GM18511 (cell line): ENCODE data around the gene SLC36A3.
"Not testable (repeated sequence)": the region's sequence is repeated elsewhere in the genome, so short reads cannot be mapped to it uniquely, and the experiment has no call there.

Experiments
- ATAC-seq: cut with Tn5 transposase; IDR thresholded peaks from one replicate; pipeline ENCODE4 v1.9.1; 2021; ENCODE audit warnings: mild to moderate bottlenecking, moderate library complexity; ENCODE audit not compliant: unreplicated experiment

Gene SLC36A3

DNA sequence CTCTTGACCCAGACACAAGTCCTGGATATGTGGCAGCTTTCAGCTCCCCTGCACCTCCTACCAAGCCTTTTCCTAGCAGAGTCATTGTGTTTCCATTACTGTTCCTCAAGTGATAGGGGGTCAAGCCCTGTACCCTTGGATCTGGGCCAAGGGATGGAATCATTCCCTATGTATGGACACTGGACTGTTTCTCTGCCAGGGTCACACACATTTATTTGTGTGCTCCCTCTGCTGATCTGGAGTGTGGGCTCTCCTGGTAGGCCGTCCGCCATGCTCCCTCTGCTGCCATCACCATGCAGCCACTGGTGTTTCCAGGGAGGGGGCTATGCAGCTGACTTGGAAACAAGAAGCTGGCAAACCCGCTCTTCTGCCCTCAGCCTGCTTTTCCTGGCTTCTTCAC is 41.0 kb downstream of the SLC36A3 start:
- no peak for ATAC-seq

DNA sequence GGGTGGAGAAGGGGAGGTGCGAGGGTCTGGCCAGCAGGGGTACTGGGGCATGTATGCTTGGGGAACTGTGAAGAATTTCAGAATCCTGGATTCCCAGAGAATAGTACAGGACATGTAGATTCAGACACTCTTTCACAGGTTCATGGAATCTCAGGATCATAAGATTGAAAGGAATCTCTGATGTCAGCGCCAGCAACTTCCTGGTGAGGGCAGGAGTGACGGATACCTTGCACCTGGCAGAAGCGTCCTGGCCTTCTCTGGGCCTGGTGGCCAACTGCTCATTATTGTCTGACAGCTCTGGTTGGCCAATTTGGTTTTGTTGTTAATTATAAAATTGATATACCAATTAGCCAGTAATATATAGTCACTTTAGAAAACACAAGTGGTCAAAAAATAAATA is 43.6 kb downstream of the SLC36A3 start:
- ATAC-seq = no peak

- no peak for ATAC-seq
These were observed 44.8 kb downstream of the SLC36A3 start for GRCh38 chr5:151258816-151259215.

DNA sequence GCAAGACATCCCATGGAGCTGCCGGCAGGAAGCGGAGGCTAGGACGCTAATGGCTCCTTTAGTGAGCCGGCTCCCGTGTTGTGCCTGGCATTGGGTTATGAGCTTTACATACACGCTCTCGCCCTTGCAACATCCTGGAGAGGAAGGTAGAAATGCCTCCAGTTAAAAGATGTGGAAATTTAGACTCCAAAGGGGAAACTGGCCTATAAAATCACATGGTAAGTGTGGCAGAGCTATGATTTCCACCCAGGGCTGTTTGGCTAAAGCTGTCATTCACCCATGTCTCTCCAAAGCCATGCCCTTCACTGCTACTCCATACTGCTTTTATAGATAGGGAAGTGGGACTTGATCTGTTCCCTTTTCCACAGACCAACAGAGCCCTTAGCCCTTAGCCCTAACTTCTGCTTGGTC is 45.4 kb downstream of the SLC36A3 start:
- ATAC-seq = no peak

DNA sequence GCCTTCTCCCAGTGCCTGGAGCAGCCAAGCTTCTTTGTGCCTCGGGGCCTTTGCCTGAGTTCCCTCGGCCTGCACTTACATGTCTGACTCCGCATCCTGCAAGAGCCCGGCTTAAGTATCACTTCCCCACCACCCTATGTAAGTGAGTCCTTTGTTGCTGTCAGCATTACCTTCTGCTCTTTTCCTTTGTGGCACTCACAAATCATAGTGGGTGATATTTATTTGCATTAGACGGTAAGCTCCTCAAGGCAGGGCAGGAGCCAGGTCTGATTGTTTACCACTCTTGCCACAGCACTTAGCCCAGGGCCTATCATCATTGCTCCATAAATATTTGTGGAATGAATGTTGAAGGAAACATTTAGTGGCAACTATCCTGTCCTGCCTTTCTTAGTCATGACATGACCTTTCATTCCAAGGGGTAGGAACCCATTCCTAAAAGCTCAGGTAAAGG is 45.8 kb downstream of the SLC36A3 start:
- ATAC-seq = peak; percentile 29

- ATAC-seq = peak; percentile 57
These were observed 47.8 kb downstream of the SLC36A3 start for GRCh38 chr5:151255621-151256286.

DNA sequence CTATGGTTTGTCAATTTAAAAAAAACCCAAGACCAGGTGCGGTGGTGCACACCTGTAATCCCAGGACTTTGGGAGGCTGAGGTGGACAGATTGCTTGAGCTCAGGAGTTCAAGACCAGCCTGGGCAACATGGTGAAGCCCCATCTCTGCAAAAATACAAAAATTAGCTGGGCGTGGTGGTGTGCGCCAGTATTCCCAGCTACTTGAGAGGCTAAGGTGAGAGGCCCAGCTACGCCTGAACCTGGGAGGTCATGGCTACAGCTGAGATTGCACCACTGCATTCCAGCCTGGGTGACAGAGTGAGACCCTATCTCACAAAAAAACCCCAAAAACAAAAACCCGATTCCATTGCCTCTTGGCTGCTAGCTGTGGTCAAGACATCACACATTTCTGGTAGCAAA is 48.6 kb downstream of the SLC36A3 start:
- not testable (repeated sequence) for ATAC-seq

GRCh38 chr5:151254556-151254955 is 49.0 kb downstream of the SLC36A3 start:
- no peak for ATAC-seq

DNA sequence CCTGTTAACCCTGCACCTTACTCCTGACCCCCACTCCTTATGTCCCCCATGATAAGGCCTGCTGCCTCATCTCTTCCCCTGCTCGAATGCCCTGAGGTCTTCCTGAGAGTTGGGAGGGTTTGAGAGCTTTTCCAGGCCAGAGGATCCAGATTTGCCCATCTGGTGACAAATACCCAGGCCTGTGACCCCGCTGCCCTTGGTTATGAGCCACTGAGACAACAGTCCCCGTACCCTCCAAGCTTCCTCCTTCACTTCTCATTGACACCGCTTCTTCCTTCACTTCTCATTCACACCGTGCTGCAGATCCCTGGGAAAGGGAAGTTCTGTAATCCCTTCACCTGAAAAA is 50.0 kb downstream of the SLC36A3 start:
- no peak for ATAC-seq

DNA sequence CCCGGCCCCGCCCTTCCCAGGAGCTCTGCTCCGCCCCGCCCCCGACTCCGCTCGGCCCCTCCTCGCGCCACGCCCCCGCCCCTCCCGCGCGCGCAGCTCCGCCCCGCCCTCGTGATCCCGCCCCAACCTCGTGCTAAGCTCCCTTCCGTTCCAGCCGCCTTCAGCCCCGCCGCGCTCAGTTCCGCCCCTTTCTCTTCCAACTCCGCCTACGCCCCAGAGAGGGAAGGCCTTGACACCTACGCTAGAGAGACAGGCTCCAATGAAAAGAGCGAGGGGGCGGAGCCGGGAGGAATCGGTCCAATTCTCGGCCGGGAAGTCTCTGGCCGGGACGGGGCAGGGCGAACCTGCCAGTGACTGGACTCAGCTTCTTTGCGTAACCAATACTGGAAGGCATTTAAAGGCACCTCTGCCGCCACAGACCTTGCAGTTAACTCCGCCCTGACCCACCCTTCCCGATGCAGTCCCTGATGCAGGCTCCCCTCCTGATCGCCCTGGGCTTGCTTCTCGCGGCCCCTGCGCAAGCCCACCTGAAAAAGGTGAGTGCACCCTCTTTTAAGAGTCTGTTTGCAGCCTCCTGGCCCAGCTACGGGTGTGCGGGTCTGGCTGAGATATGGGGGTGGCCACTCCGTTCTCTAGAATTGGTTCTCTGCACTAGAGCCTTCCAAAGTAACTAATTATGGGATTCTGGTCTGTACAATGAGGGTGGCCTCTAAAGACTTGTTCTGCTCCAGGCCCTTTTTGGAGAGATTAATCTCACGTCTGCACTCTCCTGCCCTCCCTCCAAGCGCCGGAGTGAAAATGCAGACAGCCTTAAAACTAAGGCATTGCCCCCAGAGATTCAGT is 50.6 kb downstream of the SLC36A3 start, which contains the start of gene GM2A:
GM2A (plus strand) TSS at position 424 of the 843 bp plus-strand sequence; CDS start at position 456, 32 bp downstream.
- peak; percentile 74 for ATAC-seq

DNA sequence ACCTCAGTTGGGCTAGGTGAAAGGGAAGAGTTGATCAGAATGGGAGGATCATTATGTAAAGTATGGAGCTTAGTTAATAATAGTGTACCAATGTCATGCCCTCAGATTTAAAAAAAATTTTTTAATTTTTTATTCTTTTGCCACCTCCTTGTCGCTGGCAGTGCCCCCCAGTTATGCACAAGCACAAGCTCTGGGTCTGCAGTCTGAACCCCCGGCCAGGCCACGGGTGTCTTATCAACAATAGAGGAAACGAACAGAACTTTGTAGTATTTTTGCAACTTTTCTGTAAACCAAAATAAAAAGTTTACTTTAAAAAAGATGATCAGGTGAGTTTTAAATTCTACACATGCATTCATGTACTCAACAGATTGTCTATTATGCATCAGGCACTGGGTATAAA is 51.9 kb downstream of the SLC36A3 start:
- no peak for ATAC-seq

DNA sequence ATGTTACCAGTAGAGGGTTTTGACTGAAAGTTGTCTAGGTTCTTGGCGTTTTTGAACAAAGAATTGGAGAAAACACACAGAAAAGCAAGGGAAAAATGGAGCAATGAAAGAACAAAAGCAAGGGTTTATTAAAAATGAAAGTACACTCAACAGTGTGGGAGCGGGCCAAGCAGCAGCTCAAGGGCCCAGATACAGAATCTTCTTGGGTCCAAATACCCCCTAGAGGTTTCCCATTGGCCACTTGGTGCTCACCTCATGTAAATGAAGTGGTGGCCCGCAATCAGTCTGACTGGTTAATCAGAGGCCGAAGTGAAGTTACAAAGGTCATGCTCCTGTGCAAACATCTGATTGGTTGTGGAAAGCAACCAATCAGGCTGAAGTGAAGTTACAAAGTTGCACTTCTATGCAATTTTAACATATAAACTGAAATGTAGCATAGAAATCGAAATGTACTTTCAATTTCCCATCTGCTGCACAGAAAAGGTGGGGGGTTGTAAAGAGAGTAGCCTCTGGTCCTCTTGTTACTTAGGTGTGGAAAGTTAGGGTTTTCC is 52.5 kb downstream of the SLC36A3 start:
- no peak for ATAC-seq

DNA sequence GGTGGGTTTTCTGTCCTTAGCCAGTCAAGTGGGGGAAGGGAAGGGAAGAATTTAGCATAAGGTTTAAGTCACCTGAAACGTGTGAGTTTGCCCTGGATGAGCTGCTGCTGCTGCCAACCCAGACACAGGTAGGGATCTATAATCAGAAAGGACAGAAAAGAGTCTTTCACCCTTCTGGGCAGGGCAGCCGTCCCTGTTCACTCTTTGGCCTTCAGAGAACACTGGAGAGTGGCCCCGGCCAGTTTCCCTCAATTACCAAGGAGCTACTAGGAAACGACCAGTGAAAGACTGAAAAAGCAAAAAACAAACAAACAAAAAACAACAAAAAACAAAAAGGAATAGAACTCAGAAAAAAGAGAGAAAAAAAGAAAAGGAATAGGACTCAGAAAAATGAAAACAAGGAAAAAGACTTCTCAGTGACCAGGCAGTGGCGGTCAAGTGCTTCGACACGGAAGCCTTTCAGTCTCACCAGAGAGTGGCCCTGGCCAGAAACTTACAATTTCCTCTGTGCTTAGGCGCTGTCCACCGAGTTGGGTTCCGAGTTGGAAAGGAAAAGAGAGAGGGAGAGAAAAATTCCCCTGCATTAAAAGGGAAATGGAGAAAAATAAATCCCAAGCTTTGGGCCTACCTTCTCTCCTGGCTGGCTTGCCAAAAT is 53.1 kb downstream of the SLC36A3 start:
- no peak for ATAC-seq

DNA sequence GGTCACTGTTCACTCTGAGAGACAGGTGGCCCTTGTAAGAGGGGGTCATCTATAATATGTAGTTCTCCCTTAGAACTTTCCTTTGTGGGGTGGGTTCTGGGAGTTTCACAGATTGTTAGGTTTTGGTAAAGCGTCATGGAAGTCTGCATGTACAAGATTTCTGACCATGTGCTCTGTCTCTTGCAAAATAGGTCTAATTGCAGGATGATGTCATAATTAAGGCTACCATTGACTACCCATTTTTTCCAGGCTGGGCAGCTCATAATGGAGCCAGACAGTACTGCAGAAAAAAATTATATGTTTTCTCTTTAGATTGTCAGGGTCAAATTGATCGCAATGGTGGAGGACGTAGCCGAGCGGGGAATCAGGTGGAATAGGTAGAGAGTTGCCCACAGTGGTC is 54.3 kb downstream of the SLC36A3 start:
- no peak for ATAC-seq

- ATAC-seq = no peak
These were observed 54.9 kb downstream of the SLC36A3 start for GRCh38 chr5:151248651-151249050.

GRCh38 chr5:151245680-151246219 is 57.8 kb downstream of the SLC36A3 start:
- ATAC-seq = no peak

- ATAC-seq = no peak
These were observed 59.4 kb downstream of the SLC36A3 start for GRCh38 chr5:151244206-151244605.

DNA sequence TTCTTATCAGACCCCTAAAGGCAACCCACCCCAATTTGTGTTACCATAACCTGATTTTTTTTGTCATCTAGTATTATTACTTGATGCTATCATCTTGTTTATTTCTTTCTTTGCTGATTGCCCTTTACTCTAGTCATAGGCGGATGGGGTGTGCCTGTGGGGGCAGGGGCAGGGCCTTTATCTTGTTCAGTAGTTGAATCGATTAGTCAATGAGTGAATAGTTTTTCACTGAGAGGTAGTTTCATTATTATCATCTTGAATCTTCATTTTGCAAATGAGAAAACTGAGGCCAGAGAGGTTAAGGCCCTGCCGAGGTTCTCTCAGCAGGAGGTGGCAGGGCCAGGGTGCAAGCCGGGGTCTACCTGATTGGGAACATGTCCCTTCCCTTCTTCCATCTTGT is 60.0 kb downstream of the SLC36A3 start:
- ATAC-seq = no peak

DNA sequence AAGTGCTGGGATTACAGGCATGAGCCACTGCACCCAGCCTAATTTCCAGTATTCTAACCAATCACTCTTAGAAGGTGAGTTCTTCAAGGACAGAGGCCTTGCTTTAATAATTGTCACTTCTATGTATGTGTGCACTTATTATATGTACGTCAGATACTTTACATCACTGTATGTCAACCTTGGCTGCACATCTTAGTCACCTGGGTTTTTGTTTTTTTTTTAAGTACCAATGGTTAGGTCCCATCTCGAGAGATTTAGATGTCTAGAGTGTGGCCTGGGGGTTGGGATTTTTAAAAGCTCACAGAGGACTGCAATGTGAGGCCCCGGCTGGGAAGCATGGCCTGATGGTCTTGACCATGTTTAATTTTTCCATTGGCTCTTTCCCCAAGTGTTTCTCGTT is 60.4 kb downstream of the SLC36A3 start:
- no peak for ATAC-seq

GRCh38 chr5:151240924-151241635 is 62.5 kb downstream of the SLC36A3 start:
- ATAC-seq = no peak
